ENCODE measurements around the gene PSTK. TPM values are rescaled to one million over a fixed set of nuclear protein-coding genes. Genes with fewer than 3 reads are reported as not detected.
A peak's percentile ranks its signal among the peaks of the same experiment; 100 is the strongest.

PSTK gene
- total RNA-seq, 1 experiment from 2014 or later: 3.4 TPM

- DNase-seq (ENCODE audit: low read depth): no peak
- in situ Hi-C loops (cut with HindIII; ENCODE audit: low pct_unique_long_range_greater_than_20kb, low sequenced_read_pairs): no loop called here
These were observed 33.5 kb downstream of the PSTK start for GRCh38 chr10:123013456-123014419.

- no peak for DNase-seq (ENCODE audit: low read depth)
- in situ Hi-C loops (cut with HindIII; ENCODE audit: low pct_unique_long_range_greater_than_20kb, low sequenced_read_pairs): no loop called here
These were observed 34.6 kb downstream of the PSTK start for GRCh38 chr10:123014772-123015171.

GRCh38 chr10:123016228-123016627 is 36.0 kb downstream of the PSTK start:
- in situ Hi-C loops (cut with HindIII; ENCODE audit: low pct_unique_long_range_greater_than_20kb, low sequenced_read_pairs): no loop called here
- no peak for DNase-seq (ENCODE audit: low read depth)

GRCh38 chr10:123017421-123018165 is 37.4 kb downstream of the PSTK start:
- in situ Hi-C loops (cut with HindIII; ENCODE audit: low pct_unique_long_range_greater_than_20kb, low sequenced_read_pairs): no loop called here
- DNase-seq (ENCODE audit: low read depth): no peak

- in situ Hi-C loops (cut with HindIII; ENCODE audit: low pct_unique_long_range_greater_than_20kb, low sequenced_read_pairs): no loop called here
- no peak for DNase-seq (ENCODE audit: low read depth)
These were observed 38.3 kb downstream of the PSTK start for GRCh38 chr10:123018531-123018930.

GRCh38 chr10:123019264-123019663 is 39.1 kb downstream of the PSTK start:
- no peak for DNase-seq (ENCODE audit: low read depth)
- in situ Hi-C loops (cut with HindIII; ENCODE audit: low pct_unique_long_range_greater_than_20kb, low sequenced_read_pairs): no loop called here

GRCh38 chr10:123019941-123020703 is 39.9 kb downstream of the PSTK start:
- in situ Hi-C loops (cut with HindIII; ENCODE audit: low pct_unique_long_range_greater_than_20kb, low sequenced_read_pairs): no loop called here
- DNase-seq (ENCODE audit: low read depth): no peak

- in situ Hi-C loops (cut with HindIII; ENCODE audit: low pct_unique_long_range_greater_than_20kb, low sequenced_read_pairs): no loop called here
- DNase-seq (ENCODE audit: low read depth): no peak
These were observed 41.3 kb downstream of the PSTK start for GRCh38 chr10:123021517-123021916.

- in situ Hi-C loops (cut with HindIII; ENCODE audit: low pct_unique_long_range_greater_than_20kb, low sequenced_read_pairs): no loop called here
- no peak for DNase-seq (ENCODE audit: low read depth)
These were observed 44.3 kb downstream of the PSTK start for GRCh38 chr10:123024540-123024939.

GRCh38 chr10:123026302-123026701 is 46.1 kb downstream of the PSTK start:
- in situ Hi-C loops (cut with HindIII; ENCODE audit: low pct_unique_long_range_greater_than_20kb, low sequenced_read_pairs): no loop called here
- DNase-seq (ENCODE audit: low read depth): no peak

GRCh38 chr10:123027861-123028260 is 47.7 kb downstream of the PSTK start:
- DNase-seq (ENCODE audit: low read depth): peak; percentile 24
- in situ Hi-C loops (cut with HindIII; ENCODE audit: low pct_unique_long_range_greater_than_20kb, low sequenced_read_pairs): no loop called here

GRCh38 chr10:123031124-123031523 is 50.9 kb downstream of the PSTK start:
- in situ Hi-C loops (cut with HindIII; ENCODE audit: low pct_unique_long_range_greater_than_20kb, low sequenced_read_pairs): no loop called here
- DNase-seq (ENCODE audit: low read depth): no peak

GRCh38 chr10:123034332-123034731 is 54.1 kb downstream of the PSTK start:
- in situ Hi-C loops (cut with HindIII; ENCODE audit: low pct_unique_long_range_greater_than_20kb, low sequenced_read_pairs): no loop called here
- DNase-seq (ENCODE audit: low read depth): no peak

- no peak for DNase-seq (ENCODE audit: low read depth)
- in situ Hi-C loops (cut with HindIII; ENCODE audit: low pct_unique_long_range_greater_than_20kb, low sequenced_read_pairs): no loop called here
These were observed 55.4 kb downstream of the PSTK start for GRCh38 chr10:123035467-123036086.

- no peak for DNase-seq (ENCODE audit: low read depth)
- in situ Hi-C loops (cut with HindIII; ENCODE audit: low pct_unique_long_range_greater_than_20kb, low sequenced_read_pairs): no loop called here
These were observed 58.8 kb downstream of the PSTK start for GRCh38 chr10:123038782-123039631.

- DNase-seq (ENCODE audit: low read depth): no peak
- in situ Hi-C loops (cut with HindIII; ENCODE audit: low pct_unique_long_range_greater_than_20kb, low sequenced_read_pairs): no loop called here
These were observed 59.4 kb downstream of the PSTK start for GRCh38 chr10:123039632-123039930.
